HG03571 (cell line): ENCODE measurements around the gene MDM2.

Experiments
- ATAC-seq: cut with Tn5 transposase; IDR thresholded peaks from one replicate; pipeline ENCODE4 v1.9.1; 2021; ENCODE audit not compliant: unreplicated experiment

Gene MDM2

DNA sequence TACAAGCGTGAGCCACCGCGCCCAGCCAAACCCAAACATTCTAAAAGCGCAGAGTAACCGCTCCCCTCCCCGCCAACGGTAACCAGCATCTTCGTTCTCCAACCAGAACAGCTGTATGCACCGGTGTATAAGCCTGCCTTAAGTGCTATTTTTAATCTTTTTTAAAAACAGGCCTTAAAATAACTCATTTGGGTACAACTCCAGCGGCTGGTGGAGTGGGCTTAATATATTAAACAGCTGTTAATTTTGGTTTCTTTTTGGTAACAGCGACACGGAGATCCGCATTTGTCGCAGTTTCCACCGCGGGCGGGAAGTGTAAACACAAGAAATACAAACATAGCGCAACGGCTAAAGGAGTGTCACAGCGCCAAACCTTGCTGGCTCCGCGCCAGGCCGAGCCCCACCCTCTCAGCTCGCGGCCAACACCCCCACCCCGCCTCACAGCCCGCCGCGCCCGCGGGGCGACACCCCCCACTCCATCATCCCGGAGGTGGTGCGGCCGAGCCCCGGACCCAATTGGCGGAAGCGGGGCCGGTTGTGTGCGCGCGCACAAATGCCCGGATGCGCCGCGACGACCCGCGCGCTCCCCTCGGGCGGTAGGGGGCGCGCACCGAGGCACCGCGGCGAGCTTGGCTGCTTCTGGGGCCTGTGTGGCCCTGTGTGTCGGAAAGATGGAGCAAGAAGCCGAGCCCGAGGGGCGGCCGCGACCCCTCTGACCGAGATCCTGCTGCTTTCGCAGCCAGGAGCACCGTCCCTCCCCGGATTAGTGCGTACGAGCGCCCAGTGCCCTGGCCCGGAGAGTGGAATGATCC, at the start of gene MDM2:
TSS of gene MDM2 (plus strand) at position 602 of the 812 bp plus-strand sequence. CDS start 301 bp downstream, outside the sequence.
- ATAC-seq = peak; percentile 76

DNA sequence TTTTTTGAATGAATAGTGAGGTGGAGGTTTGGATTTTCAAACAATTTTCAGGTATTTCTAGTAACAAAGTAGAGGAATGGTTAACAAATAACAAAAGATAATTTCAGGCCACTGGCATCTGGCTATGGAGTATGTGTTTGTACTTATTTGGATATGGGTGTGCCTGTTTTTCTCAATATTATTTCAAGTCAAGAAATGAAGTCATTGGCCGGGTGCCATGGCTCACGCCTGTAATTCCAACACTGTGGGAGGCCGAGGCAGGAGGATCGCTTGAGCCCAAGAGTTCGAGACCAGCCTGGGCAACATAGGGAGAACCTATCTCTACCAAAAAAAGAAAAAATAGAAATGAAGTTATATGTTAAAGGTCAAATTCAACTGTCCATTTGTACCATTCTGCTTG, 48.1 kb upstream of the MDM2 start:
- ATAC-seq = no peak

DNA sequence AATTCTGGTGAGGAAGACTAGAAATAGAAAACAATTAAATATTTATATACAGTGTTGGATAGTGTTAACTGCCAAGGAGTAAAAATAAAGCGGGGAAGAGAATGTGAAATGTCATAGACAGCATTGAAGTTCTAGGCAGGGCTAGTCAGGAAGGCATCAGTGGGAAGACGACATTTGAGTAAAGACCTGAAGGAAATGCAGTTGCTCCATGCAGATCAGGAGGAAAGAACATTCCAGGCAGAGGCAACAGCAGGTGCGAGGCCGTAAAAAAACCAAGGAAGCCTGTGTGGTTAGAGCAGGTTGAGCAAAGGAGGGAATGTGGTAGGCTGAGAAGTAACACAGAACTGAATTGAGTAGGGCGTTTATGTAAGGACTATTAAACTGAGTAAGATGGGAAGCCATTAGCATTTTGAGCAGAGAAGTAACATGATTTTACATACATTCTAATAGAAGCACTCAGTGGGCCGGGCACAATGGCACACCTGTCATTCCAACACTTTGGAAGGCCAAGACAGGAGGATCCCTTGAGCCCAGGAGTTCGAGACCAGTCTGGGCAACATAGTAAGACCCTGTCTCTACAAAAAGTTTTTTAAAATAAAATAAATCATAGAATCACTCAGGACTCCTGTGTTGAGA, 47.1 kb upstream of the MDM2 start:
- ATAC-seq = no peak

DNA sequence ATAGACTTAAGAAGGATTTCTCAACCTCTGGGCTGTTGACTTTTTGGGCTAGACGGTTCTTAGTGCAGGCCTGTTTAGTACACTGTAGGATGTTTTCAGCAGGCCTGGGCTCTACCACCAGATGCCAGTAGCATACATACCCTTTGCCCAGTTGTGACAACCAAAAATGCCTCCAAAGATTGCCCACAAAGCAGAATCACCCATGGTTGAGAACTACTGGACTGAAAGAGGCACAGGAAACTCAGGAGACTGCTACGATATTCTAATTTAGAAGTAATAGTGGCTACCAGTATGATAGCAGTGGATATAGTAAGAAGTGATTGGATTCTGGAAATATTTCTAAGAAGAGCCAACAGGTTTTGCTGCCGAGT, 46.5 kb upstream of the MDM2 start:
- no peak for ATAC-seq

DNA sequence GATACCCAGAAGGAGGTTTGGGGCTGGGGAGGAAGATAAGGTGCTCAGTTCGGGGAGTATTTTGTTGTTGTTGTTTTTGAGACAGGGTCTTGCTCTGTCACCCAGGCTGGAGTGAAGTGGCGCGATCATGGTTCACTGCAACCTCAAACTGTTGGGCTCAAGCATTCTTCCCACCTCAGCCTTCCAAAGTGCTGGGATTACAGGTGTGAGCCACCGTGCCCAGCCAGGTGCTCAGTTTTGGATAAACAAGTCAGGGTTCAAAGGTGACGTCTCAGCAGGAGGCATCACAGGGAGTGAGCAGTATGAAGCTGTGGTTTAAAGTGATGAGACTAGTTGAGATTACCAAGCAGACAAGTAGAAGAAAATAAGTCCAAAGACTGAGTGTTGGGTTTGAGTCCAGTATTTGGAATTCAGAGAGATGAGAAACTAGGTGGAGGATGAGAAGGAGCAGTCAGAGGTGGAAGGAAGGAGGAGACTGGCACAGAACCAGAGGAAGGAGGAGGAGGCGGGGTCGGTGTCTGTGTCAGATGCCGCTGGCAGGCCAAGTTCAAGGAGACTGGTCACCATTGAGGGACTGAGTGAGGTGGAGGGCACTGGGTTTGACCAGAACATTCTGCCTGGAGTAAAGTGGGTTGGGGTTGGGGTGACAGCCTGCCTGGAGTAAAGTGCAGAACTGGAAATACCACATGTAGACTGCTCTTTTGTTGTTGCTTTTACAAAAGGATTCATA, 45.9 kb upstream of the MDM2 start:
- ATAC-seq = no peak

DNA sequence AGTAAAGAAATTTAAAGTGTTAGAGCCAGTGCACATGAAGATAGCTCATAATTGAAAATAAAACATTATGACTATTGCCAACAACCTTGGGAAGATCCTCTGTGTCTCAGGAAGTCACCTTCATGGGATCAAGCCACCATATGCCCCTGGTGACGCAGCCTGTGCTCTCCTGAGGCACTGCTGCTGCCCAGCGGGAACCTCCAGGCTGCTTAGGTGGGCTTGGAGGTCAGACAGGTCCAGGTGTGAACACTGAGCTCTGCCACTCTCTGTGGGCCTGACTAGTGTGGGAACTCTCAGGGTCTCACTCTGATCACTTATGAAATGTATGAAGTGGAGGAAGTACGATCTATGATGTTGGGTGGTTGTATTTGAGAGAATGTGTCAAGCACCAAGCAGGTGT, 45.3 kb upstream of the MDM2 start:
- ATAC-seq = no peak

DNA sequence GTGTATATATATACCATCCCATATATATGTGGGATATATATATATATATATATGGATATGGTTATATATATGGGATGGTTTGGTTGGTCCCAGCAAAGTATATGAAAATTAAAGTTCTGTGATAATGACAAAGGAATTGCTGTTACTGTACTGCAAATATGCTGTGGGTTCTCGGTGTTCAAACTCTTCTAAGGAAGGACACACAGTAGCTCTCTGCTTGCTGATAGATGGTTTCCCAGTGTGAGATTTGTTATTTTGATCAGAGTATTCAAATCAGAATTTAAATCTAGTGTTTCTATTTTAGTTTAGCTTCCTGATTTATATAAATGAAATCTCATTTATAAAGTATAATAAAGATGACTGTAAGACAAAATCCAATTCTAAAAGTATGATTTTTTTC, 42.3 kb upstream of the MDM2 start:
- ATAC-seq = no peak

DNA sequence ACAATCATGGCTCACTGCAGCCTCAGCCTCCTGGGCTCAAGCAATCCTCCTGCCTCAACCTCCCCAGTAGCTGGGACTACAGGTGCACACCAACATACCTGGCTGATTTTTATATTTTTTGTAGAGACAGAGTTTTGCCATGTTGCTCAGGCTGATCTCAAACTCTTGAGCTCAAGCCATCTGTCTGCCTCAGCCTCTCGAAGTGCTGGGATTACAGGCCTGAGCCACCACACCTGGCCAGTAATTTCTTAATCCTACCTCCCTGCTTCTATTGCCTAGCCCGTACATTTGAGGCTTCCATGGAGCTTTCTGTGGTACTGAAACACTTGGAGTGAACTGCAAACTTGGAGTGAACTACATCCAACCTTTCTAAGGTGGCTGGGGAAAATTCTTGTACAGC, 41.3 kb upstream of the MDM2 start:
- ATAC-seq = no peak

DNA sequence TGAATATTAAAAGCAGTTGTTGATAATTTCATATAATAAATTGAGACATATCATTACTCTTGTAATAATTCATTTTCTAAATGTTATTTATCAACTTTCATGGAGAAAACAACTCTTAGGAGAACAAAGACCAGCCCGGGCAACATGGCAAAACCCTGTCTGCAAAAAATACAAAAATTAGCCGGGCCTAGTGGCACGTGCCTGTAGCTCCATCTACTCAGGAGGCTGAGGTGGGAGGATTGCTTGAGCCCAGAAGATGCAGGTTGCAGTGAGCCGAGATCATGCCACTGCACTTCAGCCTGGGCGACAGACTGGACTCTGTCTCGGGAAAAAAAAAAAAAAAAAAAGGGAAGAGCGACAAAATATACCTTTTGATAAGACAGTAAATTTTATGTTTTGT, 40.8 kb upstream of the MDM2 start:
- ATAC-seq = no peak

DNA sequence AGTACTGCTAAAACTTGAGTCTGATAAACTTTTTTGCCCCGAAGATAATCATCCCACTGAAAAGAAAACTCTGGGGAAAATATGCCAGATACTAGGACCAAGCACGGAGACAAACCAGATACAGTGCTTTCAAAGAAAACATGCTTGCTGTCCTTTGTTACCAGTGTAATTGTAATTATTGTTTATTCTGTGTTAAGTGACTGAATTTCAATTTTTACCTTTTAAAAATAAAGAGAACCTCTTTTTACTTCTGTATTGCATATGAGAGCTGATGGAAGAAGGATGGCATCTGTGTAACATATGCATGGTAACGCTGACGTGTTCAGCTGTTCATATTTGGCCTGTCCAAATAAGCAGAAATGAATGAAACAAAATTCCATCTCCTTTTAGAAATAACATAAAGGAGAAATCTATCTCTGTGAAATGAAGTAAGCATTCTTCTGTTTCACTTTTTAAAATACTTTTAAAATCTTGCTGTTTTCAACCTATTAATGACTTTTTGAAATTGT, 39.5 kb upstream of the MDM2 start:
- no peak for ATAC-seq

DNA sequence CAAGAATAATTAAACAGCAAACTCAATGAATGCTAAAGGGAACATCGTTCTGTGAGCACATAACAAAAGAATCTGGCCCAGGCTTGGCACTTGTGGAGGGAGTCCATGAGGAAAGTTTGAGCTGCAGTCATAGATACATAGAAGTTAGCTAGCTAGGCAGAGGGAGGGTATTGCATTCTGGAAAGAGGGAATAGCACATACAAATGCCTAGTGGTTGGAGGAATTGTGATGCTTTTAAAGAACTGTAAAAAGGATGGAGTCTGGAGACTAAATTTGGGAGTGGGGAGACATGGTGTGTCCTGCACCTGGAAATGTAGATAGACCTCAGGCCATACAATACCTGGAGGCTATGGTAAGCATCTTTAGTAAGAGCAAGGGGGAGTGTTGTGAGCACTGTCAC, 38.0 kb upstream of the MDM2 start:
- no peak for ATAC-seq

DNA sequence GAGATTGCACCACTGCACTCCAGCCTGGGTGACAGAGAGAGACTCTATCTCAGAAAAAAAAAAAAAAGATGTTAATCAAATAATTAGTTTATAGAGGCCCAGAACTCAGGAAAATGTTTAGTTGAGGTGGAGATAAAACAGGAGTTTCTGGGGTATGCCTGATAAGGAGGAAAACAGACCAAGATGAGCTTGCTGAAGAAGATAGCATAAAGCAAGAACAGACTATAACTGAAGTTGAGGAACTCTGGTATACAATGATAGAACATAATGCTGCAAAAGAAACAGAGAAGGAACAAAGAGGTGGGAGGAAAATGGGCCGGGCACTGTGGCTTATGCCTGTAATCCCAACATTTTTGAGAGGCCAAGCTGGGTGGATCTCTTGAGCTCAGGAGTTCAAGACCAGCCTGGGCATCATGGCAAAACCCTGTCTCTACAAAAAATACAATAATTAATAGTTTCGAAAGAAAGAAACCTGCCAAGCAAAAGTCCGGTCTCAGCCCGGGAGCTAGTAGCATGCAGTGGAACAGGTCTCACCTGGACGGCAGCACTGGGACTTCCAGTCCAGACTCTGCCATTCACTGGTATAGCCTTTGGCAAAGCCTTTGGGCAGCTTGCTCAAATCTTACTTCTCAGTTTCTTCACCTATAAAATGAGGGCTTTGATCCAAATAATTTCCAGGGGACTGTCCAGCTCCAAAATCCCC, 36.6 kb upstream of the MDM2 start:
- no peak for ATAC-seq

DNA sequence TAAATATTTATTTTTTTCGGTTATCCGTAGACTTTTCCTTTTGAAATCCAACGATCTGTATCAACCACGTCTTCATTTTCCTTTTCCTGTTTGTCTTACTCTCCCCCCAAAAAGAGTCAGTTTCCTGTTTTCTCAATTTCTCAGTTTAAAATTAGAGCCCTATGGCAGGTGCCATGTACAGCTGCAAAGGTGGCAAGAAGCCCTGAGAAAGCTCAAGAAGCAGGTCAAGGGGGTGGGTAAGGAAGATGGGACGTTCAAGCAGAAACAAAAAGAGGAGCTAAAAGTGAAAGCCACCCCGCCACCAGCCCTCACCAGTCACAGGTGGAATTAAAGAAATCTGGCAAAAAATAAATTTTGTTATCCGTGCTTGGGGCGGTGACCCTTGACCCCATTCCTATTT, 35.3 kb upstream of the MDM2 start:
- no peak for ATAC-seq

DNA sequence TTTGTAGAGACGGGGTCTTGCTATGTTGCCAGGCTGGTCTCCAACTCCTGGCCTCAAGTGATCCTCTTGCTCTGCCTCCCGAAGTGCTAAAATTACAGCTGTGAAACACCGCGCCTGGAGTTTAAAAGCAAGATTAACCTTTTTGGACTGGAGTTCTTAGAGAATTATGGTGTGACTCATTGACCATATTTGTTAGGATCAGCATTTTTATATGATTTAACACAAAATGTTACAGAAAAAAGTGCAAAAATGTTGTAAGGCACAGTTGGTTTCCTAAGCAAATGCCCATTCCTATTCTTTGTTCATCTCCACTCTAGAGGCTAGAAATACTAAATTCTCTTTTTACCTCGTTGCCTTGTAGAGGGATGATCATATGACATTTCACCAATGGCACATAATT, 34.4 kb upstream of the MDM2 start:
- ATAC-seq = no peak

DNA sequence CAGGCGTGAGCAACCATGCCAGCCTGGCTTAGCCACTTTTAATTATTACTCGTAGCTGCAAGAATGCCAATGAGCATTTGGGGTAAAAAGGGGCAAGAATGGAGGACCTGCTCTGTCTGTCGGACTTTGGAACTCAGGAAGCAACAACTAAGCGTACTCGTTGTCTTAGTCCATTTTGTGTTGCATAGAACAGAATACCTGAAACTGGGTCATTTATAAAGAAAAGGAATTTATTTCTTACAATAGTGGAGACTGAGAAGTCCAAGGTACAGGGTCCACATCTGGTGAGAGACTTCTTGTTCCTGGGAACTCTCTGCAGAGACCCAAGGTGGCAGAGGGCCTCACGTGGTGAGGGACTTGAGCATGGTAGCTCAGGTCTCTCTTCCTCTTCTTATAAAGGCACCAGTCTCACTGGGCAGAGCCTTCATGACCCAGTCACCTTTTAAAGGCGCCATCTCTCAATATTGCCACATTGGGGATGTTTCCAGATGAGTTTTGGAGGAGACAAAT, 32.8 kb upstream of the MDM2 start:
- no peak for ATAC-seq

DNA sequence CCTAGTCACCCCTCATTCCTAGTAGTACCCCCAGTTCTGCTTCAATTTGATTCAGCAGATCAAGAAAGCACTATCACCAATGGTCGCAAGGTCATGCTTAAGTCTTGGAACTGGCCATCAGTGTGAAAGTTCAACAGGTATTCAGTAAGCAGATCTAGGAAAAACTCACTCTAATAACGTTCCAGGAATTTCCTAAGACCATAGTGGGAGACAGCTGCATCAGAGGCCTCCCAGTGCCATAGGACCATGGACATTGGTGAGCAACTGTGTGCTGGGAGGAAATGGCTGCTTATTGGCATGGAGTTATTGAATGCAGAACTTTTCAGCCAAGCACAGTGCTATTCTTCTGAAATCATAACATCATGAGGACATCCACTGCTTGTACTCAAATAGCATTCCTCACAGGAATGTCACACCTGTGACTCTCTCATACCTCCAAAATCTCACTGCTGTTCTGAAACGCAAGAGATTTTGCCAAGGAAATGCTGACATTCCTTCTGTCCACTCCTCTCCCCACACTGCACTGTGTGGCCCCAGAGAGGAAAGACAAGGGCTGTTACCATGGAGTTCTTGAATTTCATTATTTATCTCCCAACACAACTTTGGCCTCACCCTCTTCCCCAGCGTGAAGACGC, 30.9 kb upstream of the MDM2 start:
- no peak for ATAC-seq

DNA sequence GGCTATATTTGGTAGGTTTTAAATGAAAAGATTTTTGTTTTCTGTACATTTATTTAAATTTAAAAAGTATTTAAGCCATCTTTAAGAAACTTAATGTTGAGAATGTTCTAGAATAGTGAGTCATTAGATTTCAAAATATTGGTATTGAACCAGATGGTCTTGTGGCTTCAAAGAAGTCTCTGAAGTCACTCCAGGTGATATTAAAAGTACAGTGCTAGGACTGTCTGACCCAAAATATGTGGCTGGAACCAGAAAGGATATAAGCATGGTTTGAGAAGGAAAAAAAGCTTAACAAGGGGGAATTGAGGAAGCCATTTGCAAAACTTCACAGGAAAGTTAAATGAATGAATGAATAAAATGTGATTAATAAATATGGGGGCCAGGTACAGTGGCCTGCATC, 28.7 kb upstream of the MDM2 start:
- ATAC-seq = no peak

DNA sequence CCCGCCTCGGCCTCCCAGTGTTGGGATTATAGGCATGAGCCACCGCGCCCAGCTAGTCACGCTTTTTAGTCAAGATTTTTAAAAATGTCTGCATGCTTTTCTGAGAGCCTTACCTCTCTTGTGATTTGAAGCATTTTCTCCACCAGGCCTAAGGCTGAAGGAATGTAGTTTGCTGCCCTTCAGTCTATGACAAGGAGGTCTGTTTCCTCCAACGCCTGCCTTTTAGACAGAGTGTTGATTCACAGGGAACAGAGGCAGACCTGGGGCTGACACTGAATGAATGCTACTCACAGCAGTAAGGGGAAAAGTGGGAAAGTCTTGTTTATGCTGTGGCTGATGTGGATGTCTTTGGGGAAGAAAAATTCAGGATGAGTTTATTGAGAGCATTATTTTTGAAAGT, 27.2 kb upstream of the MDM2 start:
- ATAC-seq = no peak

DNA sequence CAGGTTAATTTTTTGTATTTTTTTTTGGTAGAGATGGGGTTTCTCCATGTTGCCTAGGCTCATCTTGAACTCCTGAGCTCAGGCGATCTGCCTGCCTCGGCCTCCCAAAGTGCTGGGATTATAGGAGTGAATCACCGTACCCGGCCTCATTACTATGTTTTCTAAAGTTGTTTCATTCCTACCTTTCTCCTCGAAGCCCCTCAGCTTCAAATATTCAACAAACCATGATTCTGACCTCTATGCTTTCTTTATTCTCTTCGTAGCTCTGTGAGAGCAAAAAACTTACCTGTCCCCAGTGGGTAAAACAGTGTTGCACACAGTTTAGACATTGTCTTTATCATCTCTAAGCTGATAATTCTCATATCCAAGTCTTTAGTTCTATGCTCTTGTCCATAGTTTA, 26.2 kb upstream of the MDM2 start:
- no peak for ATAC-seq

DNA sequence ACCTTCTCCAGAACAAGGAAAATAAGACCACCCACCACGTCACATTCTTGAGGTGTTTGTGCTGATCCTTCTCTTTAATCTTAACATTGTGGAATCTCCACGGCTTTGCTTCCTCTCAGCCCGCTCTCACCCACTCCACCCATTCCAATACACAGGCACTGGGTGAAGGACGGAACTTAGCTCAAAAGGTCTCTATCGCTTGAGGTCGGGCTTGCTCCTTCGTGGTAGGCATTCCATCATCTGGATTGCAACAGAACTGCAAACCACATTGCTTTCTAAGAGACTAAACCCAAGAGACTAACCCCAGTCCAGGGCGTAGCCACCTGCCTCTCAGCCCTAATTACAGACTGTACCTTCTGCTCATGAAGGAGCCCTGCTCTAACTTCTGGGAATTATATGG, 24.0 kb upstream of the MDM2 start:
- ATAC-seq = no peak

DNA sequence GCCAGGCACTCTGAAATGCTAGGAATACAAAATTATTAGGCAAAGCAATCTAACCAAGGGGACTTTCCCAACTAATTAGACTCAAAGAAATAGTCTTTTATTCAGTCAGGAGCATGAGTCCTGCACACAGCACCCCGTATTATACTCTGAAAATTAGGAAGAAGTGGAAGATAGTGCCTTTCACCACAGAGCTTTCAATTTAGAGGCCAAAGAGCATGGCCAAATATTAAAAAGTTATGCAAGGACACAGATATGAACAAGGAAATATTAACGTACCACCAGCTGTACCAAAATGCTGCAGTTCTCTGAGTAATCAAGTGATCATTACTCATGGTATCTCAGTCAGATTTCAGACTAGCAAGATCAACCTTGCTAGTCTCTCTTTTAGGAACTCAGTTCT, 22.6 kb upstream of the MDM2 start:
- ATAC-seq = no peak
